CD4-positive, alpha-beta T cell (primary cell): ENCODE data around the gene KLHDC4. TPM values are rescaled to one million over a fixed set of nuclear protein-coding genes. Genes with fewer than 3 reads are reported as not detected.

Experiments
- ATAC-seq: fragments of 200-7000 bp; cut with Tn5 transposase; one replicate; pipeline ENCODE4 v1.10.0; 2022; ENCODE audit warnings: mild to moderate bottlenecking; ENCODE audit not compliant: poor library complexity
- CTCF ChIA-PET: fragments of 350-600 bp; sonication (Branson Sonifier 250); formaldehyde crosslinking; loops from one replicate; lab custom pipeline; 2021; ENCODE audit warnings: antibody characterized with exemption, inconsistent platforms; lab: Charles Lee
- POLR2A ChIA-PET: fragments of 350-600 bp; sonication (Branson Sonifier 250); formaldehyde crosslinking; loops from one replicate; lab custom pipeline; 2021; ENCODE audit warnings: antibody characterized with exemption, inconsistent platforms; lab: Charles Lee
- DNase-seq, 14 experiments: peaks; one replicate each; pipeline ENCODE4 v3.0.0-alpha.2; 2013 to 2020; ENCODE audit warnings: mixed read lengths in 2 of 14
- H3K27ac ChIP-seq, 2 donors: one replicate each; pipeline versions ENCODE4 v1.5.1 to v1.7.0; 2013; ENCODE audit warnings: low read length in 2 of 2, low read depth in 1 of 2, mild to moderate bottlenecking in 1 of 2
- H3K27me3 ChIP-seq, 2 experiments: 1 replicate in 1 of 2; 2 replicates in 1 of 2; pipeline versions ENCODE4 v1.6.1 to v1.7.0; 2013; ENCODE audit warnings: low read length in 2 of 2, control low read depth in 1 of 2, mild to moderate bottlenecking in 1 of 2, moderate library complexity in 1 of 2; ENCODE audit not compliant: insufficient read depth in 2 of 2, control insufficient read depth in 1 of 2
- H3K36me3 ChIP-seq: one replicate; pipeline ENCODE4 v1.6.1; 2013; ENCODE audit warnings: low read length, control low read depth; ENCODE audit not compliant: insufficient read depth
- H3K4me1 ChIP-seq: one replicate; pipeline ENCODE4 v1.6.1; 2013; ENCODE audit warnings: low read length, control low read depth; ENCODE audit not compliant: insufficient read depth
- H3K4me3 ChIP-seq: one replicate; pipeline ENCODE4 v1.5.1; 2013; ENCODE audit warnings: mild to moderate bottlenecking, low read length, moderate library complexity
- H3K9me3 ChIP-seq, 2 experiments: 1 replicate in 1 of 2; 2 replicates in 1 of 2; pipeline versions ENCODE4 v1.6.1 to v1.7.0; 2013; ENCODE audit warnings: low read length in 2 of 2, mild to moderate bottlenecking in 2 of 2, control low read depth in 1 of 2, moderate library complexity in 1 of 2; ENCODE audit not compliant: control insufficient read depth in 1 of 2, insufficient read depth in 1 of 2
- H3K27ac Mint-ChIP-seq: one replicate; pipeline ENCODE4 v1.8.0; 2020; ENCODE audit warnings: mixed read lengths
- H3K27me3 Mint-ChIP-seq: one replicate; pipeline ENCODE4 v1.8.0; 2021; ENCODE audit warnings: mixed read lengths
- H3K36me3 Mint-ChIP-seq: one replicate; pipeline ENCODE4 v1.8.0; 2021; ENCODE audit warnings: low read depth, mixed read lengths
- H3K4me1 Mint-ChIP-seq: one replicate; pipeline ENCODE4 v1.8.0; 2021; ENCODE audit warnings: low read depth, mixed read lengths
- H3K4me3 Mint-ChIP-seq: one replicate; pipeline ENCODE4 v1.8.0; 2020; ENCODE audit warnings: mild to moderate bottlenecking, mixed read lengths
- H3K9me3 Mint-ChIP-seq: one replicate; pipeline ENCODE4 v1.8.0; 2020; ENCODE audit warnings: mixed read lengths
- intact Hi-C, 2 experiments: fragments of 100-400 bp; cut with DNase I in 1 of 2; cut with micrococcal nuclease in 1 of 2; formaldehyde crosslinking; loops; one replicate each; pipeline versions ENCODE4 v1.15.1 to v1.9.0; 2023 to 2025; cut with DNase I, micrococcal nuclease
- total RNA-seq, 174 experiments: library from RNA in 2 of 174; stranded (reverse) in 2 of 174; gene quantifications; one replicate each; pipeline ENCODE4 v1.2.3 and lab custom pipeline; 2021 to 2026
- TF ChIP-seq, protein P1 (sequence below): fragments of 200-600 bp; IDR thresholded peaks from one replicate; pipeline ENCODE4 v1.8.0; 2022; ENCODE audit warnings: antibody characterized with exemption, mild to moderate bottlenecking

KLHDC4 gene
- total RNA-seq, 2 experiments from 2014 or later, result 41.4 to 43.0 TPM

DNA sequence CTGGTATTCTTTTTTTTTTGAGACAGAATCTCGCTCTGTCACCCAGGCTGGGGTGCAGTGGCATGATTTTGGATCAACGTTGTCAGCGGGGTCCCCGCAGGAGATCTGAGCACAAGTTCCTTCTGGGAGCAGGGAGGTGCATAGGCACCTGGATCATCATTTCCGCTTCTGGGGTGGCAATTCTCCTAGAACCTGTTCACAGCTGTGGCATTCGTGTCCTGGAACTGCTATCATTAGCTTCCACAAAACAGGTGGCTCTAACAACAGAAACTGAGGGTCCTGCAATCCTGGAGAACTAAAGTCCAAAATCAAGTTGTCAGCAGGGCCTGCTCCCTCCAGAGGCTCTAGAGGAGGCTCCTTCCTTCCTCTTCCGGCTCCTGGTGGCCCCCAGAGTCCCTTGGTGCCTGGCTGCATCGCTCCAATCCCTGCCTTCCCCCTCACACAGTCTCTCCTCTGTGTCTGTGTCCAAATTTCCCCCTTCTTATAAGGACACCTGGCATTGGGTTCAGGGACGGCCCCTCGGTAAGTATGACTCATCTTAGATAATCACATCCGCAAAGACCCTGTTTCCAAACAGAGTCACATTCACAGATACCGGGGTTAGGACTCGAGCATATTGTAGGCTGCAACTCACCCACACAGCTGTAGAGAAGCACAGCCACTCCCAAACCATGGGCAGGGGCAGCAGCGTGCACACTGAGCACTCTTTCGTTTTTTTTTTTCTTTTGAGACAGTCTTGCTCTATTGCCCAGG is 43.5 kb upstream of the KLHDC4 start:
- ChIA-PET CTCF (interaction anchor here (1.6 kb wide), 1 partner anchor 30 kb away, joined by 5 read pairs; no protein-coding TSS in a partner anchor), POLR2A (no interaction called here)
- Histone ChIP-seq H3K4me3 (no peak overlapping the region), H3K36me3 (no peaks in the 10 kb centered on the region), H3K27me3 (no peaks in the 10 kb centered on the region), H3K27ac (no peak overlapping the region), H3K9me3 (no peaks in the 10 kb centered on the region), H3K4me1 (peaks cover 18% of the 10 kb centered on the region)
- Mint-ChIP-seq H3K27ac (no peak overlapping the region), H3K36me3 (no peaks in the 10 kb centered on the region), H3K9me3 (no peaks in the 10 kb centered on the region), H3K4me3 (peak overlapping the region; percentile 2), H3K4me1 (peaks cover 18% of the 10 kb centered on the region), H3K27me3 (no peaks in the 10 kb centered on the region)
- ATAC-seq (no peak), DNase-seq (no peak)
- intact Hi-C loops, result no loop called here
- TF ChIP-seq, protein P1, sequence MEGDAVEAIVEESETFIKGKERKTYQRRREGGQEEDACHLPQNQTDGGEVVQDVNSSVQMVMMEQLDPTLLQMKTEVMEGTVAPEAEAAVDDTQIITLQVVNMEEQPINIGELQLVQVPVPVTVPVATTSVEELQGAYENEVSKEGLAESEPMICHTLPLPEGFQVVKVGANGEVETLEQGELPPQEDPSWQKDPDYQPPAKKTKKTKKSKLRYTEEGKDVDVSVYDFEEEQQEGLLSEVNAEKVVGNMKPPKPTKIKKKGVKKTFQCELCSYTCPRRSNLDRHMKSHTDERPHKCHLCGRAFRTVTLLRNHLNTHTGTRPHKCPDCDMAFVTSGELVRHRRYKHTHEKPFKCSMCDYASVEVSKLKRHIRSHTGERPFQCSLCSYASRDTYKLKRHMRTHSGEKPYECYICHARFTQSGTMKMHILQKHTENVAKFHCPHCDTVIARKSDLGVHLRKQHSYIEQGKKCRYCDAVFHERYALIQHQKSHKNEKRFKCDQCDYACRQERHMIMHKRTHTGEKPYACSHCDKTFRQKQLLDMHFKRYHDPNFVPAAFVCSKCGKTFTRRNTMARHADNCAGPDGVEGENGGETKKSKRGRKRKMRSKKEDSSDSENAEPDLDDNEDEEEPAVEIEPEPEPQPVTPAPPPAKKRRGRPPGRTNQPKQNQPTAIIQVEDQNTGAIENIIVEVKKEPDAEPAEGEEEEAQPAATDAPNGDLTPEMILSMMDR, result no peak

DNA sequence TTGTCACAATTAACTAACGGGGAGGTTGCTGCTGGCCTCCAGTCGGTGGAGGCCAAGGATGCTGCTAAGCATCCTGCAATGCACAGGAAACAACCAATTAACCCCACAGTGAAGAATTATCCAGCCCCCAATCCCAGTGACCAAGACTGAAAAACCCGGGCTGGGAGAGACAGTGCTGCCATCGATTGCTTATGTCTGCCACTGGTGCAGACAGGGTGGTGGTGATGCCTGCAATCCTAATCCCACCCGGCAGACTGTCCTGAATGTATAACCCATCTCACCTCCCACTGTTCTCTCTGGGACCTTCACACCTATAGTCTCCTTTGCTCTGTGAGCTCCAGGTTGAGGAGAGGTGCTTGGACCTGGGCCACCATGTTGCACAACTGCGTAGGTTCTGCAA is 42.3 kb upstream of the KLHDC4 start:
- H3K4me3 ChIP-seq, result no peak overlapping the region
- Mint-ChIP-seq H3K27me3 (no peaks in the 10 kb centered on the region), H3K4me3 (no peak overlapping the region), H3K36me3 (no peaks in the 10 kb centered on the region), H3K27ac (no peak overlapping the region), H3K9me3 (no peaks in the 10 kb centered on the region), H3K4me1 (peaks cover 18% of the 10 kb centered on the region)
- H3K27ac ChIP-seq, result no peak overlapping the region
- ATAC-seq, result no peak
- H3K4me1 ChIP-seq, result peaks cover 18% of the 10 kb centered on the region
- H3K36me3 ChIP-seq, result no peaks in the 10 kb centered on the region
- intact Hi-C loops, result no loop called here
- no peaks in the 10 kb centered on the region for H3K27me3 ChIP-seq
- ChIA-PET CTCF (no interaction called here), POLR2A (no interaction called here)
- TF ChIP-seq, protein P1, result no peak
- DNase-seq, result no peak
- H3K9me3 ChIP-seq, result peaks cover 0 to 4% of the 10 kb centered on the region in 2 experiments

DNA sequence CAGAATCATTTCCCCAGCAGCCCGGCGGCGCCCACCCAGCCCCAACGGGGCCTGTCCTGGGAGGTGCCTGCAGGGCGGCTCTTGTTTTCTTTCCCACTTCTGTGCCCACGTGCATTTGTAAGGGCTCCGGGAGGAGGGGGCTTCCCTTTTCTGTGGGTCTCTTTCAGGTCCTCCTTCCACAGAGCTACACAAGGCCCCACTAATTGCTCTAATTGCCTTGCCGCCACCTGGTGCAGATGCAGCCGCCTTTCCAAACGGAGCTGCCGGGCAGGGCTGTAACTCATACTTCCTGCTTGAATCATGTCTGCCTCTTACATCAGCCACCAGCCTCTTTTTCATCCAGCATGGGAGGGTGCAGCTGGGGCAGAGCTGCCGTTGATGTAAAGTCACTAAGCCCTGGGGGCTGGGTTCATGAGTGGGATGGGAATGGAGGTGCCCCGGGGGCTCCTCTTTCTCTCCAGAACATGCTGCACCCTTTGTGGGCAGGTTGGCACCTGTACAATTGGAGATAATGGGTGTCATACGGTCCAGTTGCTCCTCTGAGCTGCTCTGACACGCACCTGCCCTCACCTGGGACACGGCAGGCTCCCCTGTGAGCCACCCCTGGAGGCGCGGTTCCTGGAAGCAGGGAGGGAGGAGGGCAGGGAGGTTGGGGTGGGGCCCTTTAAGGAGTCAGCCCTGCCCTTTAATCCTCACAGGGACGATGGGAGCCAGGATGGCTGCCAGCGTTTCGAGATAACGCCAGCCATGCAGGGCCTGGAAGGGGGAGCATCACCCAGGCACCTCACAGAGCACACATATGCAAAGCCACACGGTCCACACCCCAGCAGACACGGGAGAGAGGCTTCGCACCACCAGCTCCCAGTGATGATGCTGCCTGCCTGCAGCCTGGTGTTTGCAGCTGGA is 41.1 kb upstream of the KLHDC4 start:
- Histone ChIP-seq H3K4me1 (peaks cover 18% of the 10 kb centered on the region), H3K4me3 (peak overlapping the region; percentile 47), H3K27me3 (no peaks in the 10 kb centered on the region), H3K27ac (no peak overlapping the region), H3K9me3 (peaks cover 0 to 4% of the 10 kb centered on the region in 2 experiments), H3K36me3 (no peaks in the 10 kb centered on the region)
- no peaks in the 10 kb centered on the region for H3K9me3 Mint-ChIP-seq
- H3K4me1 Mint-ChIP-seq, result peaks cover 18% of the 10 kb centered on the region
- peak; percentile 95 for ATAC-seq
- POLR2A ChIA-PET, result interaction anchor here (1.3 to 1.7 kb wide), 6 partner anchors 15 to 144 kb away, joined by 4 to 11 read pairs (median 4); partner anchors contain the start of genes BANP, KLHDC4 and SLC7A5
- CTCF ChIA-PET, result interaction anchor here (0.9 to 1.7 kb wide), 2 partner anchors 28 to 43 kb away, joined by 5 to 10 read pairs; no protein-coding TSS in a partner anchor
- no peaks in the 10 kb centered on the region for H3K36me3 Mint-ChIP-seq
- peak; percentile 23 to 76 (median 48) for DNase-seq
- H3K27ac Mint-ChIP-seq, result peak overlapping the region; percentile 77
- TF ChIP-seq, protein P1, result no peak
- H3K4me3 Mint-ChIP-seq, result peak overlapping the region; percentile 89
- no peaks in the 10 kb centered on the region for H3K27me3 Mint-ChIP-seq
- intact Hi-C loops, result no loop called here
